BJ (cell line): ENCODE measurements around the gene RGS10. TPM values are rescaled to one million over a fixed set of nuclear protein-coding genes. Genes with fewer than 3 reads are reported as not detected.

ENCODE experiments used
- CTCF ChIA-PET: fragments of 350-600 bp; formaldehyde crosslinking; extraction: SDS; loops from one replicate; lab custom pipeline; 2021; ENCODE audit warnings: antibody characterized with exemption, inconsistent platforms; lab: Yijun Ruan, JAX
- POLR2A ChIA-PET: fragments of 300-600 bp; sonication (Branson Sonifier 250); formaldehyde crosslinking; extraction: SDS; loops from one replicate; lab custom pipeline; 2021; ENCODE audit warnings: antibody characterized with exemption; lab: Charles Lee
- DNase-seq: peaks from one replicate; pipeline ENCODE4 v3.0.0-alpha.2; 2011; ENCODE audit warnings: low read depth
- H3K27me3 ChIP-seq: 2 replicates; pipeline ENCODE4 v1.6.0; 2011; ENCODE audit warnings: low read length; ENCODE audit not compliant: control insufficient read depth, insufficient read depth
- H3K36me3 ChIP-seq: 2 replicates; pipeline ENCODE4 v1.5.1; 2011; ENCODE audit warnings: low read length; ENCODE audit not compliant: control insufficient read depth, insufficient read depth
- H3K4me3 ChIP-seq: 2 replicates; pipeline ENCODE4 v1.5.1; 2011; ENCODE audit warnings: low read depth, mild to moderate bottlenecking, control low read depth, low read length
- polyA minus RNA-seq: library from RNA; depleted of rRNA, polyadenylated mRNA; stranded (reverse); fragments of >200 nt; gene quantifications from 2 replicates; pipeline ENCODE4 v1.2.3, GENCODE V29; 2011; rRNA and poly(A)+ RNA removed
- polyA plus RNA-seq: library from polyadenylated mRNA; depleted of rRNA; stranded (reverse); fragments of >200 nt; gene quantifications from 2 replicates; pipeline ENCODE4 v1.2.3, GENCODE V29; 2011; rRNA removed
- TF ChIP-seq, protein P1 (sequence below): IDR thresholded peaks from 2 replicates; pipeline ENCODE4 v1.5.1; 2011; ENCODE audit warnings: low read depth, mild to moderate bottlenecking, control low read depth, inconsistent platforms, low read length, moderate library complexity; ENCODE audit not compliant: insufficient read depth

Gene RGS10, protein sequence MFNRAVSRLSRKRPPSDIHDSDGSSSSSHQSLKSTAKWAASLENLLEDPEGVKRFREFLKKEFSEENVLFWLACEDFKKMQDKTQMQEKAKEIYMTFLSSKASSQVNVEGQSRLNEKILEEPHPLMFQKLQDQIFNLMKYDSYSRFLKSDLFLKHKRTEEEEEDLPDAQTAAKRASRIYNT
- polyA plus RNA-seq (34.5 and 68.9 TPM in 2 replicates), polyA minus RNA-seq (7.8 and 10.0 TPM in 2 replicates)

DNA sequence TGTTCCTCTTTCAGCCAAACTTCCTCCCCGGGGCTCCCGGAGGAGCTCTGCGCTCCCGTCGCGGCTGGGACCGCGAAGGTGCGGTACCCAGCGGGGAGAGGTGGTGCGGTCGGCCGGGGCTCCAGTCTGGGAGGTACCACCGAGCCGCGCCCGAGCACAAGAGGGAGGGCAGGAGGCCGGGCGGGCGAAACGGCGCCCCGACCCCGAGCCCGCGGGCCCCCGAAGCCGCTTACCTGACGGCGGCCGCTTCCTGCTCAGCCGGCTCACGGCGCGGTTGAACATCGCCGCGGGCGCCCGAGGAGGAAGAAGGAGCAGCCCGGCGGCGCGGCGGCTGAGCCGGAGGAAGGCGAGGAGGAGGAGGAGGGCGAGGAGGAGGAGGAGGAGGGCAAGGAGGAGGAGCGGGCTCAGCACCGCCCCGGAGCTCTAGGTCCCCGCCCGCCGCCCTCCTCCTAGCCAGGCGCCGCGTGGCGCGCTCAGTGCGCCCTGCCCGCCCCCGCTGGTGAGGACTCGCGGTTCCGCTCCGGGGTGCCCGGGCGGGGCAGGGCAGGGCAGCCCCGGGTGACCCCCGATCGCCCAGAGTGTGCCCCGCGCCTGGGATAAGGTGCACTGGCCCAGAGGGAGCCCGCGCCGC is at the start of gene RGS10:
Gene RGS10, minus strand, starts transcription at position 363 of the 631 bp plus-strand sequence. Its CDS starts 81 bp downstream, at position 282.
- TF ChIP-seq, protein P1, sequence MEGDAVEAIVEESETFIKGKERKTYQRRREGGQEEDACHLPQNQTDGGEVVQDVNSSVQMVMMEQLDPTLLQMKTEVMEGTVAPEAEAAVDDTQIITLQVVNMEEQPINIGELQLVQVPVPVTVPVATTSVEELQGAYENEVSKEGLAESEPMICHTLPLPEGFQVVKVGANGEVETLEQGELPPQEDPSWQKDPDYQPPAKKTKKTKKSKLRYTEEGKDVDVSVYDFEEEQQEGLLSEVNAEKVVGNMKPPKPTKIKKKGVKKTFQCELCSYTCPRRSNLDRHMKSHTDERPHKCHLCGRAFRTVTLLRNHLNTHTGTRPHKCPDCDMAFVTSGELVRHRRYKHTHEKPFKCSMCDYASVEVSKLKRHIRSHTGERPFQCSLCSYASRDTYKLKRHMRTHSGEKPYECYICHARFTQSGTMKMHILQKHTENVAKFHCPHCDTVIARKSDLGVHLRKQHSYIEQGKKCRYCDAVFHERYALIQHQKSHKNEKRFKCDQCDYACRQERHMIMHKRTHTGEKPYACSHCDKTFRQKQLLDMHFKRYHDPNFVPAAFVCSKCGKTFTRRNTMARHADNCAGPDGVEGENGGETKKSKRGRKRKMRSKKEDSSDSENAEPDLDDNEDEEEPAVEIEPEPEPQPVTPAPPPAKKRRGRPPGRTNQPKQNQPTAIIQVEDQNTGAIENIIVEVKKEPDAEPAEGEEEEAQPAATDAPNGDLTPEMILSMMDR = no peak
- Histone ChIP-seq H3K27me3 (no peaks in the 10 kb centered on the region), H3K4me3 (peak within 1 kb of the TSS; percentile 77), H3K36me3 (no peaks in the 10 kb centered on the region)
- ChIA-PET CTCF (interaction anchor here (0.6 to 3.1 kb wide), 21 partner anchors 8 to 1441 kb away, joined by 3 to 26 read pairs (median 4); partner anchors contain the start of gene GRK5), POLR2A (interaction anchor here (0.7 kb wide), 1 partner anchor 21 kb away, joined by 3 read pairs; no protein-coding TSS in a partner anchor)
- DNase-seq = no peak

DNA sequence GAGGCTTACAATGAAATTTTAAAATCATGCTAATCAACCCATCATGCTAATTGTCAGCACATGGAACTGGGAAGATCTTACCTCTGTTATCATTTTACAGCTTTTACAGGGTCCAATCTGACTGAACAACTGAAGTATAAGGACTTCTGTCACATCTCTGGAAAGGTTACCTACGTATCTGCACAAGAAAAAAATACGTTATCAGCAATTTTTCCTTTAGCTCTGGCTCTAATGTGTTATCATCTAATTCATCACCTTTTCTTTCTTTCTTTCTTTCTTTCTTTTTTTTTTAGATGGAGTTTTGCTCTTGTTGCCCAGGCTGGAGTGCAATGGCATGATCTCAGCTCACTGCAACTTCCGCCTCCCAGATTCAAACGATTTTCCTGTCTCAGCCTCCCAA is 45.6 kb upstream of the RGS10 start:
- H3K4me3 ChIP-seq = no peak overlapping the region
- CTCF ChIA-PET = interaction anchor here (1.1 kb wide), 1 partner anchor 116 kb away, joined by 3 read pairs; no protein-coding TSS in a partner anchor
- POLR2A ChIA-PET = no interaction called here
- no peak for DNase-seq
- no peaks in the 10 kb centered on the region for H3K27me3 ChIP-seq
- TF ChIP-seq, protein P1 = no peak
- peaks cover 7% of the 10 kb centered on the region for H3K36me3 ChIP-seq

DNA sequence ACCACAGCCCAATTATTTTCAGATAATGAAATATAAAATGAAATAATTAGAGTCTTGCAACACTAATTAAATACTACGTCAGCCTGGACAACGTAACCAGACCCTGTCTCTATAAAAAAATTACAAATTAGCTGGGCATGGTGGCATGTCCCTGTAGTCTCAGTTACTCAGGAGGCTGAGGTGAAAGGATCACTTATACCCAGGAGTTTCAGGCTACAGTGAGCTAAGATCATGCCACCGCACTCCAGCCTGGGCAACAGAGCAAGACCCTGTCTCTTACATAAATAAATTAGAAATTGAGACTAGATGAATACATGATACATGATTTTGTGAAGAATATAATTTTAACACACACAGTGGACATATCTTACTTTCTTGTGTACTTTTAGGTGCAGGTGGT is 35.8 kb upstream of the RGS10 start:
- POLR2A ChIA-PET = no interaction called here
- CTCF ChIA-PET = no interaction called here
- DNase-seq = no peak
- Histone ChIP-seq H3K36me3 (peaks cover 7% of the 10 kb centered on the region), H3K27me3 (no peaks in the 10 kb centered on the region), H3K4me3 (no peak overlapping the region)
- TF ChIP-seq, protein P1 = no peak

DNA sequence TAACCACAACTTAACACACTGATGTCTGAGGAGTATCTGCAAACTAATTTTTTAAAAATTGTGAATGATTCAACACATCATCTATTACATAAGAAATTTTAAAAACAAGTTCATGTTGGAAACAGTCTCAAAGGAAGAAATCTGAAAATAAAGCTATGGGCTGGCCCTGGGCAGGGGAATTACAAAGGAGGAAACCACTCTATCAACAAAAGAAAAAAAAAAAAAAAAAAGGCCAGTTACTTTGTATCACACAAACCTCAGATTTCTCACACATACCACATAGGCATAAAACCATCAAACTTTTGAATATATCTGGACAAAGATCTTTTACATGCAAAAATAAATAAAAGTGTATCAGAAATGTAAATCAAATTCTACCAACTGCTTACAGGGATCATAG is 33.5 kb upstream of the RGS10 start:
- Histone ChIP-seq H3K4me3 (no peak overlapping the region), H3K36me3 (peaks cover 7% of the 10 kb centered on the region), H3K27me3 (no peaks in the 10 kb centered on the region)
- TF ChIP-seq, protein P1 = no peak
- ChIA-PET CTCF (no interaction called here), POLR2A (interaction anchor here (0.6 kb wide), 1 partner anchor 16 kb away, joined by 3 read pairs; no protein-coding TSS in a partner anchor)
- no peak for DNase-seq

DNA sequence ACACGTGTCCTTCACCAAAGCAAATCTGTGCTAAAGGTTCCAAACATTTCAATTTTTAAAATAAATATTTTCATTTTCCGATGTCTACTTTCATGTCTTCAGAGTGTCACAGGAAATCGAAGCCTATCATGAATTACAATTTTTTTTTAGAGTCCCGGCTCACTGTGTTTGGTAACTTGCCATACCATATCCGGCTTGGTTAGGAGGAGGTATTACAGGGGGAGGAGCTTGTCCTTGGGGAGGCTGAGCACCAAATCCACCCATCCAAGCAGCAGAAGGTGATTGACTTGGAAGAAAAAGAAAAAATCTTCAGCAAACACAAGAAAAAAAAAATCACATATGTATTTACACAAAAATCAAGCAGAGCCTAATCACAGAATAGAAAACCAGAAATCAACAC is 33.0 kb upstream of the RGS10 start:
- H3K27me3 ChIP-seq = no peaks in the 10 kb centered on the region
- CTCF ChIA-PET = no interaction called here
- TF ChIP-seq, protein P1 = no peak
- POLR2A ChIA-PET = interaction anchor here (0.6 kb wide), 1 partner anchor 16 kb away, joined by 3 read pairs; no protein-coding TSS in a partner anchor
- DNase-seq = no peak
- H3K36me3 ChIP-seq = peaks cover 7% of the 10 kb centered on the region
- no peak overlapping the region for H3K4me3 ChIP-seq
